ENCODE measurements around the gene LITAF. TPM values are rescaled to one million over a fixed set of nuclear protein-coding genes. Genes with fewer than 3 reads are reported as not detected.

LITAF gene
- total and polyA plus RNA-seq, 7 donors: 5.0 to 60.2 (median 20.7) TPM

GRCh38 chr16:11557801-11558200, 28.9 kb downstream of the LITAF start:
- H3K4me1 ChIP-seq: peaks cover 12% of the 10 kb centered on the region

GRCh38 chr16:11556945-11557720, 29.6 kb downstream of the LITAF start:
- H3K9me3 ChIP-seq: peaks cover 10% of the 10 kb centered on the region
- H3K4me1 ChIP-seq: peaks cover 9% of the 10 kb centered on the region
- intact Hi-C loops (cut with DNase I): no loop called here
- no peak overlapping the region for H3K27ac ChIP-seq
- DNase-seq: no peak
- H3K36me3 ChIP-seq (ENCODE audit: insufficient read depth in 1 of 2, low read depth in 1 of 2): peaks cover 0 to 40% of the 10 kb centered on the region in 2 donors
- 79 to 86% (median 81%) methylated on average over 9 of the region's 9 CpGs for WGBS, 3 donors
- no peak for TF ChIP-seq CTCF (IDR thresholded peaks at IDR 0.05)
- H3K27me3 ChIP-seq (ENCODE audit: insufficient read depth in 3 of 3, low read length in 2 of 3): no peaks in the 10 kb centered on the region
- H3K4me3 ChIP-seq: no peak overlapping the region
- no peak for ATAC-seq

More at GRCh38 chr16:11557801-11558200, 28.9 kb downstream of the LITAF start:
- intact Hi-C loops (cut with DNase I): no loop called here
- no peak for DNase-seq
- Histone ChIP-seq H3K9me3 (peaks cover 10% of the 10 kb centered on the region), H3K36me3 (ENCODE audit: insufficient read depth in 1 of 2, low read depth in 1 of 2) (peaks cover 0 to 34% of the 10 kb centered on the region in 2 donors), H3K27ac (no peak overlapping the region), H3K4me3 (no peak overlapping the region), H3K27me3 (ENCODE audit: insufficient read depth in 3 of 3, low read length in 2 of 3) (no peaks in the 10 kb centered on the region)
- peak in 1 of 4 donors; percentile 42 for ATAC-seq
- 13 to 24% (median 15%) methylated on average over 6 of the region's 6 CpGs for WGBS, 3 donors
- no peak for TF ChIP-seq CTCF (IDR thresholded peaks at IDR 0.05)

- Histone ChIP-seq H3K27ac (no peak overlapping the region), H3K36me3 (ENCODE audit: insufficient read depth in 1 of 2, low read depth in 1 of 2) (peaks cover 0 to 48% of the 10 kb centered on the region in 2 donors), H3K9me3 (peaks cover 10% of the 10 kb centered on the region), H3K27me3 (ENCODE audit: insufficient read depth in 3 of 3, low read length in 2 of 3) (no peaks in the 10 kb centered on the region), H3K4me1 (peaks cover 5% of the 10 kb centered on the region), H3K4me3 (no peak overlapping the region)
- no peak for TF ChIP-seq CTCF (IDR thresholded peaks at IDR 0.05)
- DNase-seq: peak in 1 of 2 donors; percentile 6
- intact Hi-C loops (cut with DNase I): no loop called here
- no peak for ATAC-seq
- WGBS, 3 donors: 97% methylated on average over 13 of the region's 13 CpGs
These were observed 30.4 kb downstream of the LITAF start for GRCh38 chr16:11556214-11556819.

GRCh38 chr16:11554053-11554452, 32.7 kb downstream of the LITAF start:
- no peak overlapping the region for H3K4me3 ChIP-seq
- ATAC-seq (no peak), DNase-seq (no peak)
- H3K9me3 ChIP-seq: peaks cover 10% of the 10 kb centered on the region
- intact Hi-C loops (cut with DNase I): no loop called here
- peaks cover 5% of the 10 kb centered on the region for H3K4me1 ChIP-seq
- WGBS, 3 donors: 95 to 98% (median 97%) methylated on average over 6 of the region's 6 CpGs
- H3K27me3 ChIP-seq (ENCODE audit: insufficient read depth in 3 of 3, low read length in 2 of 3): no peaks in the 10 kb centered on the region
- no peak overlapping the region for H3K27ac ChIP-seq
- peaks cover 0 to 69% of the 10 kb centered on the region in 2 donors for H3K36me3 ChIP-seq (ENCODE audit: insufficient read depth in 1 of 2, low read depth in 1 of 2)
- no peak for TF ChIP-seq CTCF (IDR thresholded peaks at IDR 0.05)

All from psoas muscle (tissue), 8 donors.